GM12878 (cell line): ENCODE measurements around the gene WFDC8. TPM values are rescaled to one million over a fixed set of nuclear protein-coding genes. Genes with fewer than 3 reads are reported as not detected.

Experiments used
- ATAC-seq: fragments of 200-7000 bp; cut with Tn5 transposase; 3 replicates; pipeline ENCODE4 v1.9.1; 2020; ENCODE audit warnings: mild to moderate bottlenecking, moderate library complexity
- BruUV-seq: library from RNA; stranded (reverse); fragments of 400-500 nt; replicated peaks from 2 replicates; lab custom pipeline; 2021; lab: Mats Ljungman, UMichigan
- CTCF ChIA-PET: fragments of 300-600 bp; sonication (Branson Sonifier 250); formaldehyde crosslinking; extraction: SDS; loops from one replicate; lab custom pipeline; 2021; ENCODE audit warnings: inconsistent platforms; lab: Yijun Ruan, JAX
- POLR2A ChIA-PET: fragments of 350-600 bp; formaldehyde crosslinking; extraction: SDS; loops from one replicate; lab custom pipeline; 2021; ENCODE audit warnings: inconsistent platforms; lab: Charles Lee
- RAD21 ChIA-PET: fragments of 300-600 bp; sonication (Branson Sonifier 250); formaldehyde crosslinking; loops from one replicate; lab custom pipeline; 2023; ENCODE audit warnings: antibody characterized with exemption; ENCODE audit not compliant: unreplicated experiment; lab: Charles Lee
- SMC1A ChIA-PET: fragments of 300-600 bp; sonication (Branson Sonifier 250); formaldehyde crosslinking; loops from one replicate; lab custom pipeline; 2023; ENCODE audit not compliant: unreplicated experiment, uncharacterized antibody; lab: Charles Lee
- DNase-seq: peaks from one replicate; pipeline ENCODE4 v3.0.0-alpha.2; 2011; ENCODE audit warnings: low read depth, low spot score
- FAIRE-seq: peaks from 3 replicates; lab custom pipeline; 2011; peaks lifted over from hg19 to GRCh38; lab: Jason Lieb, UNC
- H2AFZ ChIP-seq: 2 replicates; pipeline ENCODE4 v1.6.0; 2011; ENCODE audit warnings: low read depth, low read length, control low read depth; ENCODE audit not compliant: control insufficient read depth
- H3K27ac ChIP-seq: 2 replicates; pipeline ENCODE4 v1.5.1; 2011; ENCODE audit warnings: control low read depth; ENCODE audit not compliant: control insufficient read depth, insufficient read depth
- H3K27me3 ChIP-seq, 2 experiments: replicated peaks in 1 of 2; 2 replicates each; pipeline versions ENCODE4 v1.6.0 to v1.6.1; 2011; ENCODE audit warnings: low read length in 1 of 2; ENCODE audit not compliant: control insufficient read depth in 2 of 2, insufficient read depth in 2 of 2
- H3K36me3 ChIP-seq, 2 experiments: 2 replicates each; pipeline ENCODE4 v1.5.1; 2011; ENCODE audit warnings: low read length in 1 of 2; ENCODE audit not compliant: control insufficient read depth in 2 of 2, insufficient read depth in 2 of 2
- H3K4me1 ChIP-seq: 2 replicates; pipeline ENCODE4 v1.6.1; 2011; ENCODE audit warnings: mild to moderate bottlenecking, low read length, moderate library complexity, mixed read lengths; ENCODE audit not compliant: control insufficient read depth, insufficient read depth
- H3K4me2 ChIP-seq: 2 replicates; pipeline ENCODE4 v1.6.0; 2011; ENCODE audit warnings: control low read depth; ENCODE audit not compliant: control insufficient read depth, insufficient read depth
- H3K4me3 ChIP-seq: fragments of 200-600 bp; sonication (generic); 2 replicates; pipeline ENCODE4 v1.5.1; 2016
- H3K79me2 ChIP-seq: 2 replicates; pipeline ENCODE4 v1.6.0; 2011; ENCODE audit warnings: low read length; ENCODE audit not compliant: control insufficient read depth, insufficient read depth
- H3K9ac ChIP-seq: 2 replicates; pipeline ENCODE4 v1.8.0; 2011; ENCODE audit warnings: low read length, control low read depth, mixed read lengths; ENCODE audit not compliant: control insufficient read depth, insufficient read depth
- H3K9me3 ChIP-seq: replicated peaks from 3 replicates; pipeline ENCODE4 v1.5.1; 2011; ENCODE audit warnings: mild to moderate bottlenecking, low read length; ENCODE audit not compliant: control insufficient read depth, insufficient read depth
- H4K20me1 ChIP-seq: 2 replicates; pipeline ENCODE4 v1.6.0; 2011; ENCODE audit not compliant: control insufficient read depth, insufficient read depth
- CHD2 ChIP-seq: IDR thresholded peaks from 2 replicates; pipeline ENCODE4 v1.6.1; 2011; ENCODE audit warnings: low read depth, low read length, improper control_type of control experiment, borderline replicate concordance
- ETV6 ChIP-seq, 2 experiments: fragments of 450-650 bp in 1 of 2; IDR thresholded peaks in 1 of 2; conservative IDR thresholded peaks in 1 of 2; 2 replicates each; pipeline ENCODE4 v1.6.1; 2014; ENCODE audit warnings: antibody characterized with exemption in 1 of 2, borderline replicate concordance in 1 of 2, low read depth in 1 of 2, mild to moderate bottlenecking in 1 of 2, moderate library complexity in 1 of 2
- HDGF ChIP-seq: fragments of 450-650 bp; IDR thresholded peaks from 2 replicates; pipeline ENCODE4 v1.6.1; 2016; ENCODE audit warnings: antibody characterized with exemption
- KLF5 ChIP-seq: fragments of 450-650 bp; IDR thresholded peaks from 2 replicates; pipeline ENCODE4 v1.6.1; 2014; ENCODE audit warnings: mild to moderate bottlenecking; ENCODE audit not compliant: partially characterized antibody
- MYC ChIP-seq: IDR thresholded peaks from 2 replicates; pipeline ENCODE4 v1.6.1; 2011; ENCODE audit warnings: mild to moderate bottlenecking, low read length, moderate library complexity, inconsistent platforms; ENCODE audit not compliant: insufficient read depth, insufficient replicate concordance, insufficient read length, severe bottlenecking
- PML ChIP-seq: IDR thresholded peaks from 2 replicates; pipeline ENCODE4 v1.6.1; 2012; ENCODE audit warnings: low read length, inconsistent platforms
- RELA ChIP-seq: fragments of 450-650 bp; IDR thresholded peaks from 2 replicates; pipeline ENCODE4 v1.8.0; 2014; ENCODE audit warnings: borderline replicate concordance; ENCODE audit not compliant: partially characterized antibody
- SREBF2 ChIP-seq: IDR thresholded peaks from 2 replicates; pipeline ENCODE4 v1.6.1; 2012; ENCODE audit warnings: mild to moderate bottlenecking, low read length
- STAT3 ChIP-seq: IDR thresholded peaks from 2 replicates; pipeline ENCODE4 v1.6.1; 2011; ENCODE audit warnings: low read depth, low read length, improper control_type of control experiment
- TBL1XR1 ChIP-seq: IDR thresholded peaks from 2 replicates; pipeline ENCODE4 v1.6.1; 2012; ENCODE audit warnings: low read depth, low read length, improper control_type of control experiment
- WRNIP1 ChIP-seq: IDR thresholded peaks from 2 replicates; pipeline ENCODE4 v1.6.1; 2011; ENCODE audit warnings: low read depth, low read length, improper control_type of control experiment, borderline replicate concordance
- WGBS: methylation state at CpG from one replicate; pipeline ENCODE4 v1.1.6; 2016; ENCODE audit warnings: low lambda C conversion rate; ENCODE audit not compliant: insufficient replicate concordance, insufficient coverage; ENCODE audit errors: missing lambda C conversion rate; 5-methylcytosine and 5-hydroxymethylcytosine counted together
- in situ Hi-C: fragments of 300-500 bp; cut with MboI; formaldehyde crosslinking; loops from 9 replicates; pipeline ENCODE4 v1.14.3; 2018; ENCODE audit warnings: mixed read lengths
- intact Hi-C: fragments of 100-400 bp; cut with micrococcal nuclease; formaldehyde crosslinking; loops from one replicate; pipeline ENCODE4 v1.14.2; 2022; ENCODE audit not compliant: unreplicated experiment
- polyA plus RNA-seq, 11 experiments: library from polyadenylated mRNA; depleted of rRNA in 4 of 11; unstranded in 6 of 11; stranded (reverse) in 5 of 11; fragments of >200 nt; fragmentation: Nextera tagmentation in 4 of 11; fragmentation: Illumina TruSeq in 1 of 11; extraction: Ambion mirVana in 4 of 11; extraction: Trizol in 1 of 11; gene quantifications; 1 replicate in 1 of 11; 2 replicates in 10 of 11; pipeline versions ENCODE4 v1.2.1 to v1.2.3, GENCODE V29; 2011 to 2016; ENCODE audit warnings: inconsistent platforms in 2 of 11, missing spikeins in 2 of 11, low read depth in 1 of 11
- total RNA-seq, 4 experiments: library from RNA; depleted of rRNA in 3 of 4; stranded (reverse); fragments of >200 nt in 3 of 4; fragmentation: Illumina TruSeq in 1 of 4; extraction: Trizol in 1 of 4; gene quantifications; 2 replicates each; pipeline versions ENCODE4 v1.2.1 to v1.2.3, GENCODE V29; 2013 to 2021
- TF ChIP-seq, protein P1 (sequence below): fragments of 450-650 bp; IDR thresholded peaks from 2 replicates; pipeline ENCODE4 v1.6.1; 2017; ENCODE audit warnings: mild to moderate bottlenecking, moderate library complexity

The WFDC8 gene
- total and polyA plus RNA-seq, 10 of the 15 experiments (the other 5 are each of a cell fraction or from before 2014, with no cell fraction given), result not detected

DNA sequence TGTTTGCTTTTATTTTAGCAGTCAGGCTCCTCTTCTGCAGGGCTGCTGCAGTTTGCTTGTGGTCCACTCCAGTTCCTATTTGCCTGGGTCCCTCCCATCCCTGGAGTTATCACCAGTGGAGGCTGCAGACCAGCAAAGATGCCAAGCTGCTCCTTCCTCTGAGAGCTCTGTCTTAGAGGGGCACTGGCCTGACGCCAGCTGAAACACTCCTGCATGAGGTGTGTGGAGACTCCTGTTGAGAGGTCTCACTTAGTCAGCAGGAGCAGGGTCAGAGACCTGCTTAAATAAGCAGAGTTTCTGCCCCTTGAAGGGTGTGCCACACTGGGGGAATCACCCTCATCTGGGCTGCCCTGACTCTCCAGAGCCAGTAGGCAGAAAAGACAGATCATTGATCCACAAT is 16.2 kb upstream of the WFDC8 start:
- H4K20me1 ChIP-seq, result no peaks in the 10 kb centered on the region
- BruUV-seq, result no TSS peak
- no peak overlapping the region for H2AFZ ChIP-seq
- H3K27me3 ChIP-seq, result no peaks in the 10 kb centered on the region; a peak in 2 of 4 replicates
- POLR2A ChIA-PET, result no interaction called here
- H3K9ac ChIP-seq, result no peak overlapping the region
- no peak for ATAC-seq
- H3K79me2 ChIP-seq, result no peaks in the 10 kb centered on the region
- SMC1A ChIA-PET, result interaction anchor here (4.1 kb wide), 1 partner anchor 176 kb away, joined by 17 read pairs; no protein-coding TSS in a partner anchor
- no peaks in the 10 kb centered on the region for H3K36me3 ChIP-seq
- H3K27ac ChIP-seq, result no peak overlapping the region
- TF ChIP-seq STAT3 (no peak), MYC (no peak)
- TF ChIP-seq, all 136 proteins: peak for 0
- no peak for DNase-seq
- no peaks in the 10 kb centered on the region for H3K4me1 ChIP-seq
- RAD21 ChIA-PET, result interaction anchor here (2.5 kb wide), 1 partner anchor 176 kb away, joined by 12 read pairs; no protein-coding TSS in a partner anchor
- CTCF ChIA-PET, result interaction anchor here (0.9 to 3.6 kb wide), 3 partner anchors 12 to 176 kb away, joined by 3 to 46 read pairs (median 7); no protein-coding TSS in a partner anchor
- WGBS, result 8% methylated on average over 1 of the region's 1 CpG
- H3K9me3 ChIP-seq, result no peaks in the 10 kb centered on the region
- no peak for FAIRE-seq
- no peak overlapping the region for H3K4me2 ChIP-seq
- intact Hi-C loops (no loop called here), in situ Hi-C loops (no loop called here)
- no peak overlapping the region for H3K4me3 ChIP-seq

DNA sequence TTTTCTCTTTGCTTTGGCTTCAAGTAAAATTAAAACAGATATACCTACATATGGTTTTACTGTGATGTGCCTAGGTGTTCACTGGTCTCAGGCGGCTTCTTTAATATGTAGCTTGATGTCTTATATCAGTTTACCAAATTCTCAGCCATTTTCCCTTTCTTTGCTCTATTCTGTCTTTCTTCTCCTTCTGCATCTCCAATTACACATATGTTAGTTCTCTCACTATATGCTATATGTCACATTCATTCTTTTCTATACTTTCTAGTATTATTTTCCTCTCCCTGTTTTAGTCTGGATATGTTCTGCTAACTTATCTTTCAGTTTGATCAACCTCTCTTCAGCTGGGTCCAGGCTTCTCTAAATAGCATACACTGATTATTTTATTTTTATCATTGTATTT is 14.4 kb upstream of the WFDC8 start:
- Histone ChIP-seq H3K4me3 (no peak overlapping the region), H3K27ac (no peak overlapping the region), H3K27me3 (no peaks in the 10 kb centered on the region; a peak in 3 of 4 replicates), H4K20me1 (no peaks in the 10 kb centered on the region), H3K9ac (no peak overlapping the region)
- DNase-seq (no peak), FAIRE-seq (no peak), ATAC-seq (no peak)
- BruUV-seq, result no TSS peak
- RAD21 ChIA-PET, result interaction anchor here (2.5 kb wide), 1 partner anchor 177 kb away, joined by 12 read pairs; no protein-coding TSS in a partner anchor
- CTCF ChIA-PET, result interaction anchor here (3.6 kb wide), 1 partner anchor 178 kb away, joined by 46 read pairs; no protein-coding TSS in a partner anchor
- POLR2A ChIA-PET, result no interaction called here
- TF ChIP-seq TBL1XR1 (no peak), WRNIP1 (no peak), ETV6 (conservative IDR thresholded peaks at IDR 0.05 in 1 of 2, IDR thresholded peaks at IDR 0.05 in 1 of 2; ENCODE audit: borderline replicate concordance in 1 of 2, low read depth in 1 of 2) (no peak), CHD2 (no peak), RELA (no peak), KLF5 (no peak), PML (no peak), HDGF (no peak), SREBF2 (no peak)
- TF ChIP-seq, protein P1, sequence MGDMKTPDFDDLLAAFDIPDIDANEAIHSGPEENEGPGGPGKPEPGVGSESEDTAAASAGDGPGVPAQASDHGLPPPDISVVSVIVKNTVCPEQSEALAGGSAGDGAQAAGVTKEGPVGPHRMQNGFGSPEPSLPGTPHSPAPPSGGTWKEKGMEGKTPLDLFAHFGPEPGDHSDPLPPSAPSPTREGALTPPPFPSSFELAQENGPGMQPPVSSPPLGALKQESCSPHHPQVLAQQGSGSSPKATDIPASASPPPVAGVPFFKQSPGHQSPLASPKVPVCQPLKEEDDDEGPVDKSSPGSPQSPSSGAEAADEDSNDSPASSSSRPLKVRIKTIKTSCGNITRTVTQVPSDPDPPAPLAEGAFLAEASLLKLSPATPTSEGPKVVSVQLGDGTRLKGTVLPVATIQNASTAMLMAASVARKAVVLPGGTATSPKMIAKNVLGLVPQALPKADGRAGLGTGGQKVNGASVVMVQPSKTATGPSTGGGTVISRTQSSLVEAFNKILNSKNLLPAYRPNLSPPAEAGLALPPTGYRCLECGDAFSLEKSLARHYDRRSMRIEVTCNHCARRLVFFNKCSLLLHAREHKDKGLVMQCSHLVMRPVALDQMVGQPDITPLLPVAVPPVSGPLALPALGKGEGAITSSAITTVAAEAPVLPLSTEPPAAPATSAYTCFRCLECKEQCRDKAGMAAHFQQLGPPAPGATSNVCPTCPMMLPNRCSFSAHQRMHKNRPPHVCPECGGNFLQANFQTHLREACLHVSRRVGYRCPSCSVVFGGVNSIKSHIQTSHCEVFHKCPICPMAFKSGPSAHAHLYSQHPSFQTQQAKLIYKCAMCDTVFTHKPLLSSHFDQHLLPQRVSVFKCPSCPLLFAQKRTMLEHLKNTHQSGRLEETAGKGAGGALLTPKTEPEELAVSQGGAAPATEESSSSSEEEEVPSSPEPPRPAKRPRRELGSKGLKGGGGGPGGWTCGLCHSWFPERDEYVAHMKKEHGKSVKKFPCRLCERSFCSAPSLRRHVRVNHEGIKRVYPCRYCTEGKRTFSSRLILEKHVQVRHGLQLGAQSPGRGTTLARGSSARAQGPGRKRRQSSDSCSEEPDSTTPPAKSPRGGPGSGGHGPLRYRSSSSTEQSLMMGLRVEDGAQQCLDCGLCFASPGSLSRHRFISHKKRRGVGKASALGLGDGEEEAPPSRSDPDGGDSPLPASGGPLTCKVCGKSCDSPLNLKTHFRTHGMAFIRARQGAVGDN, result no peak
- TF ChIP-seq, all 136 proteins: peak for 0
- H2AFZ ChIP-seq, result no peak overlapping the region
- H3K36me3 ChIP-seq, result no peaks in the 10 kb centered on the region
- SMC1A ChIA-PET, result interaction anchor here (4.1 kb wide), 1 partner anchor 177 kb away, joined by 17 read pairs; no protein-coding TSS in a partner anchor
- no peak overlapping the region for H3K4me2 ChIP-seq
- WGBS, result 0% methylated on average over 1 of the region's 1 CpG
- H3K79me2 ChIP-seq, result no peaks in the 10 kb centered on the region
- no peaks in the 10 kb centered on the region for H3K4me1 ChIP-seq
- in situ Hi-C loops (no loop called here), intact Hi-C loops (no loop called here)
- no peaks in the 10 kb centered on the region for H3K9me3 ChIP-seq
